ENCODE results near the gene SUMO3.
A peak's percentile ranks its signal among the peaks of the same experiment; 100 is the strongest.

SUMO3 gene

DNA sequence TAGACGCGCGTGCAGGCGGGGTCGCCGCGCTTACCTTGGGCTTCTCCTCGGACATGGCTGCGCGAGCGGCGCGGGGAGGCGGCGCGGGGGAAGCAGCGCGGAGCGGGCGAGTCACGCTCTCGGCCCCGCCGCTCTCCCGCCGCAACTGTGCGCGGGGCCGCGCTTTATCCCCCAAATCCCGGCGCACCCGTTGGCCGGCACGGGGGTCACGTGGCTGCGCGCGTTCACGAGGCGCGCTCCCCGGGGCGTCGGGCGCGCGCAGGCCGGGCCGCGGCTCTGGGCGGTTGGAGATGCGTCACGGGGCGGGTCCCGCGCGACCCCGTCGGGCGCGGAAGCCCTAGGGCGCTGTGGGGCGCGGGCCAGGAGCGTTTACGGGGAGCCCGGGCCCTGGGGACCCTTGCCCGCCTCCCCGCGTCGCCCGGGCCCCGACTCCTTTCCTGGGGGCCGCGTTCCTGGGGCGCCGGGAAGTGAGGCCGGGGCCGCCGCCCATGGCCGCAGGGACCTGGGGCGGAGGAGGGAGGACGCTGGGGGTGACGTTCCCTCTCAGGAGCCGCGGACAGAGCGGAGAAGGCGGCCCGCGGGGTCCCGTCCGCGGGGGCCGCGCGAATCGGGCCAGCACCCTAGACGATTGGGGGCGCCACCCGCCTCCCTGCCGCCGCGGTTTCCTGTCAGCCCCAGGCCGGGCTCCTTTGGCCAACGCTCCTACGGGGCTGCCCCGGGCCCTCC, at the start of gene SUMO3:
Gene SUMO3 (minus strand): TSS at position 149 of the 726 bp plus-strand sequence. CDS start 94 bp downstream, at position 55.
- peak; percentile 72 for DNase-seq

DNA sequence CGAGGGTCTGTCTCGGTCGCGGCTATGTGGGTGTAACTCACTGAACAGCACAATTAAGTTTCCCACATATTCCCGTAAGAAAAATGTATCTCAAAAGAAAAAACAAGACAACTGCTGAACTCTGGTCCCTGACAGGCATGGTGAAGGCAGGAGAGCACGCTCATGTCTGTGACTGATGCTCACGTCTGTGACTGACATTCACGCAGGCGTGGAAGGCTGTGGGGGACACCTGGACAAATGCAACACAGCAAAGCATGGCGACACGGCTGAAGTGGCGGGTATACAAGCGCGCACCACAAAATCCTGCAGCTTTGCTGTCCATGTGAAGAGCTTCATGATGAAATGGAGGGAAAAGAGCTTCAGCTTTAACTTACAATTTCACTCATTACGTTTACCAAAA, 49.6 kb upstream of the SUMO3 start:
- DNase-seq = no peak

DNA sequence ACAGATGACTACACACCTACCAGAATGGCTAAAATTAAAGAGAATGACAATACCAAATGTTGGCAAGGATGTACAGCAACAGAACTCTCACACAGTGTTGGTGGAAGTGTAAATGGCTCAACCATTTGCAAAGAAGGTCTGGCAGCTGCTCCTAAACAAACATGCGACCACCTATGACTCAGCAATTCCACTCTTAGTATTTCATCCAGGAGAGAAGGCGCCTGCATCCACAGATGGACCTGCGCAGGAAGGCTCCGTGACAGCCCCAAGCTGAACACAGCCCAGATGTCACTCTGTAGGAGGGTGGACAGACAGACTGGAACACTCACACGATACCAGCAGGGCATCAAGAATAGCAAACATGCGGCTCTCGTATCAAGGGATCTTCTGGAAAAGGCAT, 48.9 kb upstream of the SUMO3 start:
- peak; percentile 3 for DNase-seq

DNA sequence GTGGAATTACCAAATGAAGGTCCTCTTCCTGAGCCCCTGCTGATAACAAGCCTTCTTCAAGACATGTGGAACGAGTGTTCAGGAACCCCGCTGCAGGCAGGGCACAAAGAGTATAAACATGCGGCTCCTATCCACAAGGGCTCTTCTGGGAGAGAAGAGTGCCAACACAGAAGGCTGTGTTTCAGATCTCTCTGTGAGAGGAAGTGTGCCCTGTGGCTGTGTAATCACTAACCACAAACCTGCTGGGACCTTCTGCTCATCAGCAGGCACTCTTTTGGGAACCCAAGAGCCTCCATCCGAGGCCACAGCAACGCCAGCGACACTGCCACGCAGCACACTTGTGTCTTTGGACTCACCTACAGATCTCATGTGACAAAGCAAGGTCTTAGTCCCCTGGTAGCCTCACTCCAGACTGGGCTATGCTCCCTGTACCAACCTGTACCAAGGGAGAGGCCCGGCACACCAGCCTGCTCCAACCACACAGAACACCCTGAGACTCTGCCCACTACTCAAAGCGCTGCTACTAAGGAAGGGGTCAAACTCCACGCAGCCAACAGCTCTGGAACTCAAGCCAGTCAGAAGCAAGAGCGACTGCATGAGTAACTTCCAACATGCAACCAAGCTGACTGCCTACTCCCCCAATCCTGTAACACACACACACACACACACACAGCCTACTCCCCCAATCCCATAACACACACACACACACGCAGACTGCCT, 47.9 kb upstream of the SUMO3 start:
- DNase-seq = no peak

DNA sequence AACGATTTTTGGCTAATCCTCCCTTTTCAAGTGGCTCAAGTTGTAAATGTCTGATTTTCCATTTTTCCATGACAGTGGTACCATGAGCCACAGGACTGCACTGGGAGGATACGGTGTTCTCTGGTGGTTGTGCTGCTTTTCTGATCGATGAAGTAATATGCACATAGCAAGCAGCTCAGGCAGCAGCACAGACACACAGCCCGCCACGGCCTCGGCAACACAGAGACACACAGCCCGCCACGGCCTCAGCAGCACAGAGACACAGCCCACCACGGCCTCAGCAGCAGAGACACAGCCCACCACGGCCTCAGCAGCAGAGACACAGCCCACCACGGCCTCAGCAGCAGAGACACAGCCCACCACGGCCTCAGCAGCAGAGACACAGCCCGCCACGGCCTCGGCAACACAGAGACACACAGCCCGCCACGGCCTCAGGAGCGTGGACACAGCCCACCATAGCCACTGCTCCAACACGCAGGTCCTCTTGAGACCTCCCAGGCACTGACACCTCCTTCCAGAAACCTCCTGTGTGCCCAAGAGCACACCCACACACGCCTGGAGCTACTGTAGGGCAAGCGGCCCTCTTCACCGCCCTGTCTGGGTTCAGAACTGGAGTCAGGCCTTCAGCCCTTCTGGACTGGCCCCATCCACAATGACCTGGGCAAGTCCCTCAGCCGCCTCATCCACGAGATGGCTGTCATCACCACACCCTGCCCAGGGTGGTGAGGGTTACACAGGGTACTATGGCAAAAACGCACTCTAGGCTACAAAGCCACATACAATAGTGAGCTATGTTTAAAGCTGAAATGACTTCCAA, 45.2 kb upstream of the SUMO3 start:
- DNase-seq = no peak

DNA sequence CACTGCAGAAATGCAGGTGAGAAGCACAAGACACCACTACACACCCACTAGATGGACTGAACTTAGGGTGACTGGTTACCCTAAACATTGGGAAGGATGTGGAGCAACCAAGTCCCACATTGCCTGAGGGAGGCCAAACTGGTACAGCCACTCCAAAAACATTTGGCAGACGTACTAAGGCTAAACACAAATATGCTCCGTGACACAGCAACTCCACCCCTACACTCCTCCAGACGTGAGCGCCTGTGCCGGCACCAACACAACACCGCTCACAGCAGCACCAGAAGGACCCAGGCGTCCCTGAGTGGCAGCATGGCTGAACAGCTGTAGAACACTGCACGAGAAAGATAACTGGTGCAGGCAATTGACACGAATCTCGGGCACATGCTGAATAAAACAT, 40.9 kb upstream of the SUMO3 start:
- DNase-seq = no peak

DNA sequence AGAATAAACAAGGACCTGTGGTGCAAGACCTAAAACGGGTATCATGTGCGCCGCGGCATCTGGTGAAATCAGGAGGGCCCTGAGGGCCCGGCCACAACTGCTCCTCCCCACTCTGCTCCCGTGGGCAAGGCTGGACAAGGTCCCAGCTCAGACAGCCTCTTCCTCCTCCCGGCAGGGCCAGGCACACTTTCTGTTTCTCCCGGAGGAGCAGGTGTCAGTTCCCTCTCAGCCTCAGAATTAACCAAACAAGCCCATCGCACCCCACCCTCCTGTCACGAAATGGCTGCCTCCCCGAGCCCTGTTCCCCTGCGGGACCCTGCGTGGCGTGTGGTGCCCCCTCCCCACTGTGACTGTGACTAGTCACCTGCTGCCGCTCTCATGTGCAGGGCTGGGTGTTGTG, 40.4 kb upstream of the SUMO3 start:
- DNase-seq = no peak

DNA sequence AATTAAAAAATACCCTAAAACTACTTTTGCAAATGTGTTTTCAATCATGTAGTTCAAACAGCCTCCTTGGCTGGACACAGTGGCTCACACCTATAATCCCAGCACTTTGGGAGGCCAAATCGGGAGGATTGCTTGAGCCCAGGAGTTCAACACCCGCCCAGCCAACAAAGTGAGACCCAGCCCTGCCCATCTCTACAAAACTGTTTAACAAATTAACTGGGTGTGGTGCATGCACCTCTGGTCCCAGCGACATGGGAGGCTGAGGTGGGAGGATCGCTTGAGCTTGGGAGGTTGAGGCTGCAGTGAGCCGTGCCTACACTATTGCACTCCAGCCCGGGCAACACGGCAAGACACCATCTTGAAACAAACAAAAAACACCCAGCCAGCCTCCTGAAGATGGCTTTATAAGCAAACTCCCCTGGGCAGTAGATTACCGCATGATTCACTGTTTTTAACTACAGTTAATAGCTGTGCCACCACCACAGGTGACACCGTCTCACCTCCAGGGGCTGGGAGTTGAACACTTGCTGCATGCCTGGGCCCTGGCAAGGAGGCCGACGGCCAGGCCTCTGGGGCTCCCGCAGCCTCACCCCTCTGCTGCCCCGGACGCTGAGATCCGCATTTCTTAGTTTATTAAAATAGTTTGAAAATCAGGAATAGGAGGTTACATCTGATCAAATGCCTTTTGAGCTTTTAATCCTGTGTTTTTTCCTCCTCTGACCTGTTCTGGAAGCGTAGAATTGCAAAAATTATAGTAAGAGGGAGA, 39.4 kb upstream of the SUMO3 start:
- DNase-seq = no peak

DNA sequence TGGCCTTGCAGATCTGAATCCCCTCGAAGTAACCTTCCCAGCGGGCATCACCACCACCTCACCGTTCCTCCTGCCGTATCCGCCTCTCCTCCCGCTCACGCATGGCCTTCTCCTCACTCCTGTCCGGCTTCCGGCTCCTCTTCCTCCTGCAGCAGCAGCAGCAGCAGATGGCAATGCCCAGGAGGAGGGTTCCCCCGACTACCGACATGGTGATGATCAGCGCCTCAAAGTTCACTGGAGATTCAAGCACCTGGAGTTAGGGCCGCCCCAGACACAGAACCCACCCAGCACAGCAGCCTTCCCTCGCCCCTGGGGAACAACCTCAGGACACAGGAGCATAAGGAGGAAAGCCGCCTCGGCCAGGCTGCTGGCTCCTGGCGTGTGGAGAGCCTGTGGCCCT, 38.3 kb upstream of the SUMO3 start:
- no peak for DNase-seq

DNA sequence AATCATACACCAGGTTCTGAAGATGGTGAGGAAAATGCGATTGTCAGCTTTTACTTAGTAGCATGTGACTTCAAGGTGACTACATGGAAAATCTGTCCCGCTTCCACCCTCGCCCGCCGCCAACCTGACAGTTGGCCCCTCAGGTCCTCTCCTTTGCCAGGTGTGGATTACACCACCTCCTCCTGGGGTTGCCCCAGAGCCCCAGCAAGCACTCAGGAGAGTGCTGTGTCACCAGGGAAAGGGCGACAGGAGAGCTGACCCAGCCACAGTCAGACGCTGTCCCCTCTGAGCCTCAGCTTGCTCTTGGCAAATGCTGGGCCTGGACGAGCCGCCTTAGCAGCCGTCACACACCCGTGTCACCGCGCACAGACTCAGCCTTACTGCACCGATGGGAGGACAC, 37.7 kb upstream of the SUMO3 start:
- DNase-seq = no peak

DNA sequence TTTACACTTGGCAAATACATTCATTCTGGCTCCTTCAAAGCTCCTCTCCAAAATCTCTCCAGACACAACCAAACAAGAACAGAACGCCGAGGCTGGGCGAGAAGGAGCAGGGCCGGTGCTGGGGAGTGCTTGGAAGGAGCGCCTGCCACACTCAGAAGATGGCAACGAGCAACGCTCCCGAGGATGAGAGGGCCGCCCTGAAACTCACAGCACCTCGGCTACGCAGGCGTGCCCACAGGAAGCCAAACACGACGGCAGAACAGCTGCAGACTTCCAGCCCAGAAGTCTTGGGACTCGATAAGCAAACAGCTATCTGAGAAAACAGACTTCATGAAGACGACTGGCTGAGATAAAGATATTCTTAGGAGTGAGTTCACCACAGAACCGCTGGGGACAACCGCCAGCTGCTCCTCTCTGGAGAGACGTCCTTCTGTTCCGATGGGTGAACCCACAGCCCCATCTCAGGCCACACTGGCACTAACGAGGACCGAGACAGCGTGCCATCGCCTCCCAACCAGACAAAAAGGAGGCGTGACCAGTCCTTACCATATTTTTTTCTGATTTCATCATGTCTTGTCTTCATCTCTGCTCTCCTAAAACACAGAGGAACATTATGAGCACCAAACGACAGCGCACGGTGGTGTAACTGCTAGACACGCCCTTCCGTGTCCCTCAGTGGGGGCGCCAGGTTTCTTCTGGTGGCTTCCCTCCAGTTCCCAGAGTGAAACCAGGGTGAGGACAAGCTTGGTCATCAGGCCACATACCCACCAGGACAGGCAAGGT, 37.0 kb upstream of the SUMO3 start:
- no peak for DNase-seq

DNA sequence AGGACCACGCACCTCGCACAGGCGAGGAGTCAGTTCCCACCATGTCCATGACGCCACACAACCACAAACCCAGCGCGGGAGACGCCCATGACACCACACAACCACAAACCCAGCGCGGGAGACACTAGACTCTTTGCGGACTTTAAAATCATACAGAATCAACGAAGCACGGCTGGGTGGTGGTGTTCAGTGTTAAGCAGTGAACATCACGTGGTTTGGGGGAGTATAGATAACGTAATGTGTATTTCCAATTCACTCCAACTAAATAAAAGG, 36.5 kb upstream of the SUMO3 start:
- no peak for DNase-seq

DNA sequence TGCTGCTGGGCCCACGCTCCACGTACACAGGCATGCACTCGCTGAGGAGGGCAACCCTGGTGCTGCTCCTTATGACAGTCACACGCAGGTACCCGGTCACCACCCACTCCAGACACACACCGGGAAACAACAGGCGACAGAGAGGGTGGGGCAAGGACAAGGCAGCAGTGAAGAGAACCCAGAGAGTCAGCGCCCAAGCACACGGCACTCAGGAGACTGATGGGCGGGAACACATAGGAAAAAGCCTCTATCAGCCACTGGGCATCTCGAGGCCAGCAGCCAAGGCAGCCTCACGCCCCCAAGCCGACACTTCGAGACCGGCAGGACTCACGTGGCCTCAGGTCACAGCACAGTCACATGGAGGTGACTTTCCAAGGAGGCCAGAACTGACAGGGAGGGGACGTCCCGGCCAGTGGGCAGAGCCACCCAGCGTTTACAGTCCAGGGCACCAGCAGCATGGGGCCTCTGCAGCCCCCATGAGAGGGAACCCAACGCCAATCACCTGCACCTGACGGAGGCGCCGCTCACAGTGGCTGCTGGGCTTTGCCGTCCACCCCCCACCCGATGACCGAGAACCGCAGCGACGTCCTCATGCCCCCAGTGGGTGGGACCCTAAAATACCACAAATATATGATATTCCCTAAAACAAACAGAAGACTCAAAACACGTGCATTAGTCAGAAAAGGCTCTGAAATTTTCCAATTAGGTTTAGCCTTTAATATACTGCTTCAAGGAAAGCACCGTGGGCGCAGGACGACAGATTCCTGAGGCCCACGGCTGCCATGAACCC, 35.9 kb upstream of the SUMO3 start:
- no peak for DNase-seq

DNA sequence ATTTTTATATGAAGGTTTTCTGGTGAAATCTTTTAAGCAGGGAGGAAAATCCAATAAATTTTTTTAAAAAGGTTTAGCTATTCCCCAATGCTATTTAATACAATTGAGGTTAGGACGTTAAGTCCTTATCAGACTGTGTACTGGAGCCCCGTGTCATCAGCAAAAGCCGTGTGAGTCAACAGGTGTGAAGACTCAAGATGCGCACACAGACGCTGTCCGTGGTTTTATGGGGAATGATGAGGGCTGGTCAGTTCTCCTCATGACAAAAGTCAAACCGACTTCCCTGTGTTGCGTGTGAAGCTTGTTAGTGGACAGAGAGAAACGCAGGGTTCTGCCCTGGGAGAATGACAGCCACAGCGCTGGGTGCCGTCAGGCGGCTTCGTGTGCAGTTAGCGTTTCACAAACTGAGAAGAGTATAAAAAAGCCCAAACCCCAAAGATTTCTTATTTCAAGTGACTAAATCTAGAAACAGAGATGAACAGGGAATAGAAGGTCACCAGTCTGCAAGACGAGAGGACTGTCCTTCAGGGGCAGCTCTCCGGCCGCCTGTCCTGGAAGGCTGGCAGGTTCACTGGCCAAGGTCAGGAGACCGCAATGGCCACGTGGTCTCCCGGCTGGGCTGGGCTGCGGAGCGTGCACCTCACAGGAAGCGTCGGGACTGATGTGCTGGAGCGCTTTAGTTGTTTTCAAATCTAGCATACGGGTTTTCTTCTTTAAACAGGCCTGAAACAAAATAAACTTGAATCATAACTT, 33.2 kb upstream of the SUMO3 start:
- DNase-seq = no peak

DNA sequence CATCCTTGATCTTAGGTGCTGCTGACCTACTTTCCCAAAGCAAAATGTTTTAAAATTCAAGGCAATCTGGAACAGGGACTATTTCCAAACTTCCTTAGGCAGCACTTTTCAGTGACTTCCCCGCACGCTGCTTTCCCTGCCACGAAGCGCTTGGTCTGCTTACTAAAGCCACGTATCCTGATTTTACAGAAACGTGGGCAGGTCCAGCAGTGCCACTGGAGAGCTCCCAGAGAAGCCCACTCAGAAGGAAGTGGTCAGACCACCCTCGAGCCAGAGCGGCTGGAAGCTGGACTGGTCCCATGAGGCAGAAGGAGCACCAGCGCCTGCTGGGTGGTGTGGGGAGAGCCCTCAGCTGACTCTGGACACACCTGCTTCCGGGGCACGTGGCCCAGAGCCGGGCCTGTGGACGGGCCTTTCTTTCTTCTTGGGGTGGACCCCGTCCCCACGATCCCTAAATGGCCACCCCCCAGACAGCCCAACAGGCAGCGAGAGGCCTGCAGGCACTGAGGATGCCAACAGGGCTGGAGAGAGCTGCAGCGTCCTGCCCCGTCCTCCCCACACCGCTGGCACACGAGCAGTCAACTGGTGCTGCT, 32.4 kb upstream of the SUMO3 start:
- no peak for DNase-seq

DNA sequence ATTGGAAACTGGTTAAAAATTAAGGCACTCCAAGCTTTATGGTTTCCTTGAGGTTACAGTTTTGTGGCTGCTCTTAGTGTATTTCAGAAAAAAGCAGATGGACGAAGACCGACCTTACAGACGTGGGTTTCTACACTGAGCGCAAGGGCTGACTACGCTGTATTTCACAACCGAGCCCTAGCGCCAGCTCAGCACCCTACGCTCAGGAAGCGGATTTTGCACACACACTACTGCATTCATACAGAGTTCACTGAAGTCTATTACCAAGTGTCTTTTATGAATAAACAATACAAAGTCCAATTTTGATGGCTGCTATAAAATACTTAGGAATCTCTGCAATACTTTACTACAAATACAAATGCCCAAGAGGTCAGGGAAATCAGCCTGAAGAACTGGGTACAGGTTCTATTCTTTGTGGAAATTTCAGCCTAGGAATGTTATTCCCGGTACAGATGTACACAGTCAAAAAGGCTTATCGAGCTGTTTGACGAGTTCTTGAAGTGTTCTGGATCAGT, 31.8 kb upstream of the SUMO3 start:
- DNase-seq = no peak

DNA sequence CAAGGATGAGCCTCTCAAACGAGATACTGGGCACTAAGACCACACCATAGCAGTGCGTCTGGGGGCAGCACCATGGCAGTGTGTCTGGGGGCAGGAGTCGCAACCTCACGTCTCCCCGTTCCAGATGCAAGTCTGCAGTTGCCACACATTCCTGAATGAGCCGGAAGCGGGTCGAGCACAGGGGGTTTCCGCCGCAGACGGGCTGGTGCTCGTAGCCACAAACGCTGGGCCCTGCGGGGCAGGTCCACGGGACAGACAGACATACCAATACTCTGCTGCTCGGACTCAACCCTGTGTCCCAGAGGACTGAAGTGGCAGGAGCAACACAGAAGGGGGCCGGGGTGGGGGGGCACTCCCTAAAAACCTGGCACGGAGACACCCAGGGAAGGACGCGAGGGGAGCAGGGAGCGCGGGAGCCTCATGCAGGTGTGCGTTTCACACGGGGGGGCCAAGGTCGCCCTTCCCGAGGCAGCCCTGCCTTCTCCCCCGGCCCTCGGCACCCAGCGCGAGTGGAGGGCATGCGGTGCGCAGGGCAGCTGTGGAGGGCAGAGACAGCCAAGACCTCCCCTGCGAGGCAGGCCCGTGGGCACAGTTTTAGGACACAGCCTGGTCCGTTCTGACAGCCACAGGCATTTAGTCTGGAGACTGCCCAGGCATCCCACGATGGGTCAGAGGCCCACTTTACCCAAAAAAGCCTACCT, 31.1 kb upstream of the SUMO3 start:
- DNase-seq = no peak

DNA sequence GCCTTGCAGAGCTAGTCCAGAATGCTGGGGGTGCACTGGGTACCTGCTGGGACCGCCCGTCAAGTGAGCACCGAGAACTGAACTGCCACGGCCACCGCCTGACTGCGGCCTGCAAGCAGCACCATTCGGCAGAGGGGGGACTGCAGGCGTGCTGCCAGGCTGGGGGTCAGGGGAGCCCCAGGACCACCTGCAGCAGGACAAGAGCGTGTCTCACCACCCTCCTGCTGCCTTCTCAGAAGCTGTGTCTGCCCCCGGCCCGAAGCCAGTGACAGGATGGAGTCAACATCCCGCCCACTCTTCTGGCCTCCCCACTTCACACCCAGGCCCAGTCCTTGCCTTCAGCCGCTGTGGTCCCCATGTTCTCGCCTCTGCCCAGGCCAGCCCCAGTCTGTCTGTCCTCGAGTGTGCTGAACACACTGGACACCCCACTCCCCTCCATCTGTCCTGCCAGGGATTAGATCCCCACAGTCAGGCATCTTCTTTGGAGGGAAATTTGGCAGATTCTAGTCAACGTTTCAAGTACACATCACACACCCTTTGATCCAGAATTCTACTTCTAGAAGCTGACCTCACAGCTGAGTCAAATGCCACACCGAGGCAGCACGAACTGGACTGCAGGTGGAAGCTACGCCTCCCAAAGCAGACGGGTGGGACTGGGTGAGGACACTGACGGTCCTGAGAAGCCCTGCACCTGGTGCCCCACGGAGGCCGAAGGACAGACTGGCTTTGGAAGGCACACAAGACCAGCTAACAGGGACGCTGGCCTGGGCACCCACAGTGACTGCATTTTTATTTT, 29.6 kb upstream of the SUMO3 start:
- no peak for DNase-seq

Data from HCEC 1CT (cell line).